ENCODE data around the gene C17orf114.

The C17orf114 gene

GRCh38 chr17:4802228-4802627 is at the start of gene C17orf114:
TSS of gene C17orf114 (minus strand) at chr17:4802328.
- H3K27ac Mint-ChIP-seq (ENCODE audit: unreplicated experiment), result no peak within 1 kb of the TSS
- no peak within 1 kb of the TSS for H3K4me3 Mint-ChIP-seq (ENCODE audit: unreplicated experiment)
- H3K4me1 Mint-ChIP-seq (ENCODE audit: low read depth, unreplicated experiment), result peaks cover 3% of the 10 kb centered on the region
- H3K36me3 Mint-ChIP-seq (ENCODE audit: unreplicated experiment), result no peaks in the 10 kb centered on the region
- no peak for DNase-seq
- TF ChIP-seq, protein P1, sequence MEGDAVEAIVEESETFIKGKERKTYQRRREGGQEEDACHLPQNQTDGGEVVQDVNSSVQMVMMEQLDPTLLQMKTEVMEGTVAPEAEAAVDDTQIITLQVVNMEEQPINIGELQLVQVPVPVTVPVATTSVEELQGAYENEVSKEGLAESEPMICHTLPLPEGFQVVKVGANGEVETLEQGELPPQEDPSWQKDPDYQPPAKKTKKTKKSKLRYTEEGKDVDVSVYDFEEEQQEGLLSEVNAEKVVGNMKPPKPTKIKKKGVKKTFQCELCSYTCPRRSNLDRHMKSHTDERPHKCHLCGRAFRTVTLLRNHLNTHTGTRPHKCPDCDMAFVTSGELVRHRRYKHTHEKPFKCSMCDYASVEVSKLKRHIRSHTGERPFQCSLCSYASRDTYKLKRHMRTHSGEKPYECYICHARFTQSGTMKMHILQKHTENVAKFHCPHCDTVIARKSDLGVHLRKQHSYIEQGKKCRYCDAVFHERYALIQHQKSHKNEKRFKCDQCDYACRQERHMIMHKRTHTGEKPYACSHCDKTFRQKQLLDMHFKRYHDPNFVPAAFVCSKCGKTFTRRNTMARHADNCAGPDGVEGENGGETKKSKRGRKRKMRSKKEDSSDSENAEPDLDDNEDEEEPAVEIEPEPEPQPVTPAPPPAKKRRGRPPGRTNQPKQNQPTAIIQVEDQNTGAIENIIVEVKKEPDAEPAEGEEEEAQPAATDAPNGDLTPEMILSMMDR (IDR thresholded peaks at IDR 0.05; ENCODE audit: partially characterized antibody, unreplicated experiment), result no peak
- peaks cover 7% of the 10 kb centered on the region for H3K9me3 Mint-ChIP-seq (ENCODE audit: unreplicated experiment)
- H3K27me3 Mint-ChIP-seq (ENCODE audit: unreplicated experiment), result peaks cover 12% of the 10 kb centered on the region

- TF ChIP-seq, protein P1 (IDR thresholded peaks at IDR 0.05; ENCODE audit: partially characterized antibody, unreplicated experiment), result no peak
- Mint-ChIP-seq H3K36me3 (ENCODE audit: unreplicated experiment) (no peaks in the 10 kb centered on the region), H3K27me3 (ENCODE audit: unreplicated experiment) (peaks cover 10% of the 10 kb centered on the region), H3K9me3 (ENCODE audit: unreplicated experiment) (peaks cover 7% of the 10 kb centered on the region), H3K4me1 (ENCODE audit: low read depth, unreplicated experiment) (peaks cover 27% of the 10 kb centered on the region), H3K4me3 (ENCODE audit: unreplicated experiment) (no peak overlapping the region), H3K27ac (ENCODE audit: unreplicated experiment) (peak overlapping the region; percentile 22)
- no peak for DNase-seq
Observed at GRCh38 chr17:4851084-4851483, 49.0 kb upstream of the C17orf114 start.

DNA sequence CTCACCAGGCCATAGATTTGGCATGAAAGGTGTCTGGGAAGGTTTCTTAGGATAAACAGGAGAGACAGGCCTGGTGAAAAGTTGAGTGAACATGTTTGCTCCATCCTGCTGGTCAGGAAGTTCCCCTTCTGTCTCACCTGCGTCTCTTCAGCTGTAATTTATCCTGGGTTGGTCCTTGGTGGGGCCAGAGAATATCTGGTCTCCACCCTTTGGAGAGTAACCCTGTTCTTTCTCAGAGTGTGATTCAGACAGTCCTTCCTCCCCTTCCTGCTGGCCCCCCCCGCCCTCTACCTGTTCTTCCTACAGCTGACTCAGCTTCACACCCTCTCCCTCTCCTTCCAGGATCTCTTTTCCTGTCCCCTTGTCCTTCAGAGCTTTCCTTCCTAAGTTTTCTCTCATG is 48.1 kb upstream of the C17orf114 start:
- Mint-ChIP-seq H3K4me3 (ENCODE audit: unreplicated experiment) (no peak overlapping the region), H3K9me3 (ENCODE audit: unreplicated experiment) (peaks cover 7% of the 10 kb centered on the region), H3K4me1 (ENCODE audit: low read depth, unreplicated experiment) (peaks cover 25% of the 10 kb centered on the region), H3K27me3 (ENCODE audit: unreplicated experiment) (peaks cover 10% of the 10 kb centered on the region), H3K36me3 (ENCODE audit: unreplicated experiment) (no peaks in the 10 kb centered on the region), H3K27ac (ENCODE audit: unreplicated experiment) (no peak overlapping the region)
- TF ChIP-seq, protein P1 (IDR thresholded peaks at IDR 0.05; ENCODE audit: partially characterized antibody, unreplicated experiment), result no peak
- no peak for DNase-seq

DNA sequence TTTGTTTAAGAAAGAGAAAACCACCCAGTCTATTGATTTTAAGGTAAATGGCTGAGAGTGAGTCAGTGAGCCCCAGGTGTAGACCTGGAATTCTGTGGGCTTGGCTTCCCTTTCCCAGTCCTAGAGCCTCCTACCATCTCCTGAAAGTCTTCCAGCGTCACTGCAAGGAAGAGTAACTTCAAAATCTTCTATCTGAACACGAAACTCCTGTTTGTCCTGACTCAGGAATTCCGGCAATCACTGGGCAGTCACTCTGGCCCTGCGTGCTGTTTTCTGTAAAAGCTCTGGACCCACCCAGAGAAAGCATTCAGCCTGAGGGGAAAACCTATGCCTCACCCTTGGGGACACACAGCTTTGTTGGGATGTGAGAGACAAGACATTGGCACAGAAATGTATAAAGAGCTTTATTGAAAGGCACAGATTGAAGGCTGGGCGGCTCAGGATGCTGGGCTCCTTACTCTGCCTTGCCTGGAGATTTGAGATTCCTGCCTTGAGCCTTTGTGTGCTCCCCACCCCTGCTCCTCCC is 46.9 kb upstream of the C17orf114 start:
- DNase-seq, result no peak
- H3K4me1 Mint-ChIP-seq (ENCODE audit: low read depth, unreplicated experiment), result peaks cover 18% of the 10 kb centered on the region
- no peaks in the 10 kb centered on the region for H3K36me3 Mint-ChIP-seq (ENCODE audit: unreplicated experiment)
- H3K9me3 Mint-ChIP-seq (ENCODE audit: unreplicated experiment), result peaks cover 5% of the 10 kb centered on the region
- no peak overlapping the region for H3K27ac Mint-ChIP-seq (ENCODE audit: unreplicated experiment)
- H3K27me3 Mint-ChIP-seq (ENCODE audit: unreplicated experiment), result peaks cover 5% of the 10 kb centered on the region
- TF ChIP-seq, protein P1 (IDR thresholded peaks at IDR 0.05; ENCODE audit: partially characterized antibody, unreplicated experiment), result no peak
- no peak overlapping the region for H3K4me3 Mint-ChIP-seq (ENCODE audit: unreplicated experiment)

- TF ChIP-seq, protein P1 (IDR thresholded peaks at IDR 0.05; ENCODE audit: partially characterized antibody, unreplicated experiment), result no peak
- DNase-seq, result no peak
- H3K4me1 Mint-ChIP-seq (ENCODE audit: low read depth, unreplicated experiment), result peaks cover 14% of the 10 kb centered on the region
- H3K4me3 Mint-ChIP-seq (ENCODE audit: unreplicated experiment), result no peak overlapping the region
- no peaks in the 10 kb centered on the region for H3K27me3 Mint-ChIP-seq (ENCODE audit: unreplicated experiment)
- no peaks in the 10 kb centered on the region for H3K36me3 Mint-ChIP-seq (ENCODE audit: unreplicated experiment)
- peaks cover 2% of the 10 kb centered on the region for H3K9me3 Mint-ChIP-seq (ENCODE audit: unreplicated experiment)
- no peak overlapping the region for H3K27ac Mint-ChIP-seq (ENCODE audit: unreplicated experiment)
Observed at GRCh38 chr17:4846635-4847390, 44.7 kb upstream of the C17orf114 start.

Measured in glutamatergic neuron (in vitro differentiated cells).